Thyroid gland (tissue), 4 donors: ENCODE data around the gene POLD2.

ENCODE experiments used
- POLR2A ChIP-seq, 2 donors: fragments of 450-650 bp; IDR thresholded peaks; one replicate each; pipeline ENCODE4 v1.6.1; 2017; ENCODE audit warnings: antibody characterized with exemption in 2 of 2, mild to moderate bottlenecking in 2 of 2, moderate library complexity in 1 of 2
- TF ChIP-seq, protein P1 (sequence below), 6 experiments: fragments of 200-600 bp in 3 of 6; fragments of 450-650 bp in 3 of 6; sonication (generic) in 3 of 6; IDR thresholded peaks; one replicate each; pipeline ENCODE4 v1.5.1; 2016 to 2019; ENCODE audit warnings: antibody characterized with exemption in 6 of 6, mild to moderate bottlenecking in 2 of 6, inconsistent platforms in 1 of 6, moderate library complexity in 1 of 6

DNA sequence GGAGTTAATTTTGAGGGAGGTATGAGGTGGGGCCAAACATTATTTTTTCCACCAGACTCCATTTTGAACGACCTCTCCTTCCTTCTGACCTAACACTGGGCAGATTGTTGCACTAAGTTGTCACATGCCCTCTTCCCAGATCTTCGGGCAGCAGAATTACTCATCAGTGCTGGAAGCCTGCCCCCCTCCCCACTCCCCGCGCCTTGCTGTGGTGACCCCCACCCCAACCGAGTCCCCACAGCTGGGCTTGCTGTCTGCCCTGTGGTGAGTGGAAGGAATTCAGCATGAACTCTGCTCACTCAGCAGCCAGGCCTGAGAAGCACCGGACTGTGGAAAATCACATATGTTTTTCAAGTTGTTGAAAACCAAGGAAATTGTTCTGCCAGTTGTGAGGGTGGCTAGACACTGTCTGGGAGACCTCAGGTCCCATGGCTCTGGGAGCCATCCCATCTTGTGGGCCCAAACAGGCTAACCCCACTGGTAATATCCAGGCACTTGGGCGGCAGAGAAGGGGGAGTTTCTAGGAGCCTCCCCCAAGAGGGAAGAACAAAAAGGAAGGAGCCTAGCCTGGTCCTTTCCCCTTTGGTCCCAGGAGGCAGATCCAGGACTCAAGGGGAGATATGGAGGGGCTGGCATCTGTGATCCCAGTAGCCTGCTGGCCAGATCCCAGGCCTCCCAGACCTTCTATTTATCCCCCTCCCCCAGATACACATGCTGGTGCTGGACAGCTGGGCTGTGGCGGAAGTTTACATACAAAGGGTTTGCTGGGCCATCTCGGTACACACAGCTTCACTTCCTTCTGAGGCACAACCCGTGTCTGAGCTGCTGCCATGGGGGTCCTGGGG lies 22.7 kb downstream of the POLD2 start:
- TF ChIP-seq, protein P1, sequence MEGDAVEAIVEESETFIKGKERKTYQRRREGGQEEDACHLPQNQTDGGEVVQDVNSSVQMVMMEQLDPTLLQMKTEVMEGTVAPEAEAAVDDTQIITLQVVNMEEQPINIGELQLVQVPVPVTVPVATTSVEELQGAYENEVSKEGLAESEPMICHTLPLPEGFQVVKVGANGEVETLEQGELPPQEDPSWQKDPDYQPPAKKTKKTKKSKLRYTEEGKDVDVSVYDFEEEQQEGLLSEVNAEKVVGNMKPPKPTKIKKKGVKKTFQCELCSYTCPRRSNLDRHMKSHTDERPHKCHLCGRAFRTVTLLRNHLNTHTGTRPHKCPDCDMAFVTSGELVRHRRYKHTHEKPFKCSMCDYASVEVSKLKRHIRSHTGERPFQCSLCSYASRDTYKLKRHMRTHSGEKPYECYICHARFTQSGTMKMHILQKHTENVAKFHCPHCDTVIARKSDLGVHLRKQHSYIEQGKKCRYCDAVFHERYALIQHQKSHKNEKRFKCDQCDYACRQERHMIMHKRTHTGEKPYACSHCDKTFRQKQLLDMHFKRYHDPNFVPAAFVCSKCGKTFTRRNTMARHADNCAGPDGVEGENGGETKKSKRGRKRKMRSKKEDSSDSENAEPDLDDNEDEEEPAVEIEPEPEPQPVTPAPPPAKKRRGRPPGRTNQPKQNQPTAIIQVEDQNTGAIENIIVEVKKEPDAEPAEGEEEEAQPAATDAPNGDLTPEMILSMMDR (IDR thresholded peaks at IDR 0.05), result no peak
- TF ChIP-seq POLR2A (IDR thresholded peaks at IDR 0.05), result no peak
